H9 (cell line): ENCODE measurements around the gene PARP8. TPM values are rescaled to one million over a fixed set of nuclear protein-coding genes. Genes with fewer than 3 reads are reported as not detected.

Experiments
- DNase-seq: peaks from one replicate; pipeline ENCODE4 v3.0.0-alpha.2; 2017
- H2AFZ ChIP-seq: one replicate; pipeline ENCODE4 v1.6.1; 2013; ENCODE audit warnings: mild to moderate bottlenecking, low read length, control low read depth, moderate library complexity
- H2AK5ac ChIP-seq: 2 replicates; pipeline ENCODE4 v1.6.1; 2013; ENCODE audit warnings: low read length, control low read depth, mixed read lengths; ENCODE audit not compliant: insufficient read length
- H2BK120ac ChIP-seq: one replicate; pipeline ENCODE4 v1.6.1; 2013; ENCODE audit warnings: low read depth, mild to moderate bottlenecking, low read length, control low read depth, inconsistent platforms; ENCODE audit not compliant: poor library complexity, severe bottlenecking
- H2BK12ac ChIP-seq: 2 replicates; pipeline ENCODE4 v1.6.1; 2013; ENCODE audit warnings: low read length, control low read depth, mixed read lengths, low read depth; ENCODE audit not compliant: insufficient read length
- H2BK15ac ChIP-seq: 2 replicates; pipeline ENCODE4 v1.6.1; 2013; ENCODE audit warnings: low read depth, low read length, control low read depth
- H2BK20ac ChIP-seq: one replicate; pipeline ENCODE4 v1.6.1; 2013; ENCODE audit warnings: low read depth, mild to moderate bottlenecking, low read length, control low read depth, inconsistent platforms; ENCODE audit not compliant: poor library complexity, severe bottlenecking
- H2BK5ac ChIP-seq: 2 replicates; pipeline ENCODE4 v1.6.1; 2013; ENCODE audit warnings: low read length, control low read depth, mixed read lengths; ENCODE audit not compliant: insufficient read length
- H3K14ac ChIP-seq: 2 replicates; pipeline ENCODE4 v1.6.1; 2013; ENCODE audit warnings: low read length, control low read depth; ENCODE audit not compliant: insufficient read depth
- H3K18ac ChIP-seq: 2 replicates; pipeline ENCODE4 v1.6.1; 2013; ENCODE audit warnings: low read depth, mild to moderate bottlenecking, mixed read lengths, low read length, control low read depth; ENCODE audit not compliant: insufficient read length
- H3K23ac ChIP-seq: 2 replicates; pipeline ENCODE4 v1.6.1; 2013; ENCODE audit warnings: low read length, control low read depth, mixed read lengths, low read depth; ENCODE audit not compliant: insufficient read length
- H3K23me2 ChIP-seq: 2 replicates; pipeline ENCODE4 v1.6.1; 2013; ENCODE audit warnings: low read depth, mild to moderate bottlenecking, mixed read lengths, low read length, control low read depth; ENCODE audit not compliant: insufficient read length, poor library complexity, severe bottlenecking
- H3K27ac ChIP-seq: 2 replicates; pipeline ENCODE4 v1.5.1; 2013; ENCODE audit warnings: low read length, control low read depth, mixed read lengths, low read depth; ENCODE audit not compliant: insufficient read length
- H3K27me3 ChIP-seq: 2 replicates; pipeline ENCODE4 v1.6.1; 2013; ENCODE audit warnings: low read length, control low read depth, inconsistent platforms; ENCODE audit not compliant: insufficient read depth
- H3K4ac ChIP-seq: 2 replicates; pipeline ENCODE4 v1.6.1; 2013; ENCODE audit warnings: low read depth, mild to moderate bottlenecking, control low read depth, inconsistent platforms, low read length, moderate library complexity
- H3K4me1 ChIP-seq: 2 replicates; pipeline ENCODE4 v1.6.1; 2013; ENCODE audit warnings: low read length, control low read depth, inconsistent platforms; ENCODE audit not compliant: insufficient read depth
- H3K4me2 ChIP-seq: 2 replicates; pipeline ENCODE4 v1.6.1; 2013; ENCODE audit warnings: low read length, control low read depth, mixed read lengths; ENCODE audit not compliant: insufficient read length, insufficient read depth
- H3K56ac ChIP-seq: 2 replicates; pipeline ENCODE4 v1.6.1; 2013; ENCODE audit warnings: low read depth, mild to moderate bottlenecking, mixed read lengths, low read length, control low read depth; ENCODE audit not compliant: insufficient read length
- H3K79me1 ChIP-seq: 2 replicates; pipeline ENCODE4 v1.6.1; 2013; ENCODE audit warnings: low read depth, mild to moderate bottlenecking, moderate library complexity, low read length, control low read depth, inconsistent platforms; ENCODE audit not compliant: insufficient read depth, poor library complexity, severe bottlenecking
- H3K79me2 ChIP-seq: 2 replicates; pipeline ENCODE4 v1.6.1; 2013; ENCODE audit warnings: low read length, control low read depth, inconsistent platforms; ENCODE audit not compliant: insufficient read depth
- H3K9ac ChIP-seq: 2 replicates; pipeline ENCODE4 v1.6.1; 2013; ENCODE audit warnings: low read length, control low read depth, mixed read lengths; ENCODE audit not compliant: insufficient read length; ENCODE audit errors: extremely low read depth
- H3K9me3 ChIP-seq: one replicate; pipeline ENCODE4 v1.6.1; 2013; ENCODE audit warnings: low read depth, low read length, inconsistent platforms; ENCODE audit not compliant: control insufficient read depth
- H3T11ph ChIP-seq: one replicate; pipeline ENCODE4 v1.6.1; 2013; ENCODE audit warnings: mild to moderate bottlenecking, low read length, control low read depth, inconsistent platforms
- H4K20me1 ChIP-seq: one replicate; pipeline ENCODE4 v1.6.1; 2013; ENCODE audit not compliant: control insufficient read depth, insufficient read length, insufficient read depth
- H4K5ac ChIP-seq: 2 replicates; pipeline ENCODE4 v1.6.1; 2013; ENCODE audit warnings: low read depth, mild to moderate bottlenecking, mixed read lengths, low read length, control low read depth; ENCODE audit not compliant: insufficient read length
- H4K8ac ChIP-seq: replicated peaks from 2 replicates; pipeline ENCODE4 v1.6.1; 2013; ENCODE audit warnings: low read length, control low read depth, mixed read lengths, low read depth; ENCODE audit not compliant: insufficient read length
- H4K91ac ChIP-seq: 2 replicates; pipeline ENCODE4 v1.6.1; 2013; ENCODE audit warnings: low read depth, mild to moderate bottlenecking, moderate library complexity, mixed read lengths, low read length, control low read depth; ENCODE audit not compliant: insufficient read length
- H3K27ac Mint-ChIP-seq, 3 experiments: 2 replicates in 2 of 3; 3 replicates in 1 of 3; pipeline ENCODE4 v1.8.0; 2020 to 2021; ENCODE audit warnings: mixed read lengths in 3 of 3, mild to moderate bottlenecking in 1 of 3, moderate library complexity in 1 of 3
- H3K27me3 Mint-ChIP-seq: 2 replicates; pipeline ENCODE4 v1.8.0; 2021; ENCODE audit warnings: low read depth, mild to moderate bottlenecking, moderate library complexity, mixed read lengths
- H3K36me3 Mint-ChIP-seq, 3 experiments: 2 replicates in 2 of 3; 3 replicates in 1 of 3; pipeline ENCODE4 v1.8.0; 2020 to 2021; ENCODE audit warnings: low read depth in 3 of 3, mixed read lengths in 3 of 3; ENCODE audit not compliant: insufficient read depth in 1 of 3
- H3K4me1 Mint-ChIP-seq, 2 experiments: 2 replicates each; pipeline ENCODE4 v1.8.0; 2020; ENCODE audit warnings: mixed read lengths in 2 of 2
- H3K4me3 Mint-ChIP-seq, 2 experiments: 2 replicates in 1 of 2; 3 replicates in 1 of 2; pipeline ENCODE4 v1.8.0; 2020 to 2021; ENCODE audit warnings: mild to moderate bottlenecking in 2 of 2, mixed read lengths in 2 of 2, moderate library complexity in 1 of 2
- H3K9me3 Mint-ChIP-seq, 2 experiments: 2 replicates in 1 of 2; 3 replicates in 1 of 2; pipeline ENCODE4 v1.8.0; 2020; ENCODE audit warnings: mild to moderate bottlenecking in 2 of 2, mixed read lengths in 2 of 2, moderate library complexity in 1 of 2
- CTCF ChIP-seq: fragments of 200-600 bp; sonication (generic); conservative IDR thresholded peaks from 3 replicates; pipeline ENCODE4 v1.8.0; 2021; ENCODE audit warnings: antibody characterized with exemption, mild to moderate bottlenecking
- WGBS: extraction: QIAGEN DNeasy Blood & Tissue Kit; methylation state at CpG from one replicate; pipeline ENCODE4 v1.1.7; 2013; ENCODE audit warnings: missing lambda C conversion rate, low lambda C conversion rate, mixed read lengths; ENCODE audit not compliant: insufficient read length; ENCODE audit errors: extremely low coverage; 5-methylcytosine and 5-hydroxymethylcytosine counted together
- total RNA-seq: library from RNA; stranded (reverse); gene quantifications from 2 replicates; pipeline ENCODE4 v1.2.1, GENCODE V29; 2021

The PARP8 gene
- total RNA-seq, 1 experiment from 2014 or later: 34.0 TPM

- Histone ChIP-seq H2BK5ac (no peak overlapping the region), H4K20me1 (no peaks in the 10 kb centered on the region), H3K79me1 (peaks cover 4% of the 10 kb centered on the region), H4K8ac (no peak overlapping the region), H2BK15ac (no peak overlapping the region), H3K4me1 (no peaks in the 10 kb centered on the region; the same call in 1 of the 2 replicates), H2BK12ac (no peak overlapping the region), H2BK20ac (no peak overlapping the region), H3K79me2 (peaks cover 8% of the 10 kb centered on the region; the same call in 1 of the 2 replicates), H3T11ph (no peak overlapping the region), H4K91ac (no peak overlapping the region), H3K23me2 (no peaks in the 10 kb centered on the region), H3K18ac (no peak overlapping the region), H2AK5ac (no peak overlapping the region), H4K5ac (no peak overlapping the region), H3K4ac (no peak overlapping the region), H3K23ac (no peak overlapping the region), H3K27ac (no peak overlapping the region), H3K27me3 (no peaks in the 10 kb centered on the region), H3K56ac (no peak overlapping the region), H2BK120ac (no peak overlapping the region), H3K14ac (no peak overlapping the region), H2AFZ (no peak overlapping the region), H3K9ac (no peak overlapping the region), H3K9me3 (no peaks in the 10 kb centered on the region), H3K4me2 (no peak overlapping the region)
- Mint-ChIP-seq H3K4me1 (peaks cover 27 to 36% of the 10 kb centered on the region in 2 experiments), H3K4me3 (no peak overlapping the region), H3K9me3 (peaks cover 15% of the 10 kb centered on the region in 2 experiments), H3K36me3 (peaks cover 16 to 20% (median 17%) of the 10 kb centered on the region in 3 experiments), H3K27me3 (no peaks in the 10 kb centered on the region), H3K27ac (no peak overlapping the region)
- no CpG with 5 or more reads among the region's 5 CpGs for WGBS
- TF ChIP-seq CTCF: no peak
- DNase-seq: no peak
Observed at GRCh38 chr5:50691399-50692016, 25.1 kb downstream of the PARP8 start.
